ENCODE data around the gene TMEM161B.
"Not testable (repeated sequence)": the region's sequence is repeated elsewhere in the genome, so short reads cannot be mapped to it uniquely, and the experiment has no call there.

Gene TMEM161B

DNA sequence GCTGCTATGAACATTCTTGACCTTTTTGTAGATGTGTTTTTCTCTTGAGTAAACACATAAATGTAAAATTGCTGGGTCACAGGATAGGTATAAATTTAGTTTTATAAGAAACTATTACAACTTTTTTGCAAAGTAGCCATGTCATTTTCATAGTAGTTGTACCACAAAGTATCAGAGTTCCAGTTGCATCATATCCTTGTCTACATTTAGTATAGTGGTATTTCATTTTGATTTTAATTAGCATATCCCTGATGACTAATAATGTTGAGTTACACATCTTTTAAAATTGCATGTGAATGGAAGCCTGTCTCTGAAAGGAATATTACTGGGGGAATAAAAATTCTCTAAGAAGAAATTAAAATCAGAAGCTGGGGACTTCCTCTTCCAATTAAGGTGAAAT, 85.4 kb downstream of the TMEM161B start:
- H3K4me3 ChIP-seq (ENCODE audit: low read length) = no peak overlapping the region
- DNase-seq (ENCODE audit: low read depth) = no peak
- TF ChIP-seq, protein P1, sequence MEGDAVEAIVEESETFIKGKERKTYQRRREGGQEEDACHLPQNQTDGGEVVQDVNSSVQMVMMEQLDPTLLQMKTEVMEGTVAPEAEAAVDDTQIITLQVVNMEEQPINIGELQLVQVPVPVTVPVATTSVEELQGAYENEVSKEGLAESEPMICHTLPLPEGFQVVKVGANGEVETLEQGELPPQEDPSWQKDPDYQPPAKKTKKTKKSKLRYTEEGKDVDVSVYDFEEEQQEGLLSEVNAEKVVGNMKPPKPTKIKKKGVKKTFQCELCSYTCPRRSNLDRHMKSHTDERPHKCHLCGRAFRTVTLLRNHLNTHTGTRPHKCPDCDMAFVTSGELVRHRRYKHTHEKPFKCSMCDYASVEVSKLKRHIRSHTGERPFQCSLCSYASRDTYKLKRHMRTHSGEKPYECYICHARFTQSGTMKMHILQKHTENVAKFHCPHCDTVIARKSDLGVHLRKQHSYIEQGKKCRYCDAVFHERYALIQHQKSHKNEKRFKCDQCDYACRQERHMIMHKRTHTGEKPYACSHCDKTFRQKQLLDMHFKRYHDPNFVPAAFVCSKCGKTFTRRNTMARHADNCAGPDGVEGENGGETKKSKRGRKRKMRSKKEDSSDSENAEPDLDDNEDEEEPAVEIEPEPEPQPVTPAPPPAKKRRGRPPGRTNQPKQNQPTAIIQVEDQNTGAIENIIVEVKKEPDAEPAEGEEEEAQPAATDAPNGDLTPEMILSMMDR (conservative IDR thresholded peaks at IDR 0.05; ENCODE audit: low read depth, low read length) = no peak

DNA sequence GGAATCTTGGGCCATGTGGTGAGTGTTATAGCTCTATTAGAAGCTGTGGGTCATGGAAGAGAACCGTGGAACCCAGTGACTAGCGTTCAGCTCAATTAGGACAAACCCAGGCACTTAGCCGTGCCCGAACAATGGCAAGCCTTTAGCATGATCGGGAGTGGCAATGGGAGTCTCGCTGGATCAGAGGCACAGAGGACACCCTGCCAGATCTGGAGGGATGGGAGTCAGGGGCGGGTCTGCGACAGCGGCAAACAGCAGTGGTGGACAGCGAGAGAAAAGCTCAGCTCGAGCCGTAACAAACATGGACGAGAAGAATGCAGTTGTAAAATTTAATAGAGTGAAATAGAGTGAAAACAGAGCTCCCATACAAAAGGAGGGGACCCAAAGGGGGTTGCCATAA, 91.2 kb downstream of the TMEM161B start:
- H3K4me3 ChIP-seq (ENCODE audit: low read length); DNase-seq (ENCODE audit: low read depth): not testable (repeated sequence)

DNA sequence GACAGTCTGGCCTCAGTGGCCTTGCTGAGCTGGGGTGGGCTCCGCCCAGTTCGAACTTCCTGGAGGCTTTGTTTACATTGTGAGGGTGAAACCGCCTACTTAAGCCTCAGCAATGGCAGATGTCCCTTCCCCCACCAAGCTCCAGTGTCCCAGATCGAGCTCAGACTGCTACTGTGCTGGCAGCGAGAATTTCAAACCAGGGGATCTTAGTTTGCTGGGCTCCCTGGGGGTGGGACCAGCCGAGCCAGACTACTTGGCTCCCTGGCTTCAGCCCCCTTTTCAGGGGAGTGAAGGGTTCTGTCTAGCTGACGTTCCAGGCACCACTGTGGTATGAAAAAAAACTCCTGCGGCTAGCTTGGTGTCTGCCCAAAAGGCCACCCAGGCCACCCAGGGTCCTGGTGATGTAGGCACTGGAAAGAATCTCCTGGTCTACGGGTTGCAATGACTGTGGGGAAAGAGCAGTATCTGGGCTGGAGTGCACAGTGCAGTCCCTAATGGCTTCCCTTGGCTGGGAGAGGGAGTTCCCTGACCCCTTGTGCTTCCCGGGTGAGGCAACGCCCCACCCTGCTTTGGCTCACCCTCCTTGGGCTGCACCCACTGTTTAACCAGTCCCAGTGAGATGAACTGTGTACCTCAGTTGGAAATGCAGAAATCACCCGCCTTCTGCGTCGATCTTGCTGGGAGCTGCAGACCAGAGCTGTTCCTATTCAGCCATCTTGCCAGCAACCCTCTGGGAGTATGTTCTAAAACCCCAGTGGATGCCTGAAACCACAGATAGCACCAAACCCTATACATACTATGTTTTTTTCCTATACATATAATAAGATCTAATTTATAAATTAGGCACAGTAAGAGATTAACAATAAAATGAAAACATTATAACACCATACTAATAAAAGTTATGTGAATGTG, 95.5 kb downstream of the TMEM161B start:
- H3K4me3 ChIP-seq (ENCODE audit: low read length) = no peak overlapping the region
- no peak for DNase-seq (ENCODE audit: low read depth)
- TF ChIP-seq, protein P1 (conservative IDR thresholded peaks at IDR 0.05; ENCODE audit: low read depth, low read length) = no peak

DNA sequence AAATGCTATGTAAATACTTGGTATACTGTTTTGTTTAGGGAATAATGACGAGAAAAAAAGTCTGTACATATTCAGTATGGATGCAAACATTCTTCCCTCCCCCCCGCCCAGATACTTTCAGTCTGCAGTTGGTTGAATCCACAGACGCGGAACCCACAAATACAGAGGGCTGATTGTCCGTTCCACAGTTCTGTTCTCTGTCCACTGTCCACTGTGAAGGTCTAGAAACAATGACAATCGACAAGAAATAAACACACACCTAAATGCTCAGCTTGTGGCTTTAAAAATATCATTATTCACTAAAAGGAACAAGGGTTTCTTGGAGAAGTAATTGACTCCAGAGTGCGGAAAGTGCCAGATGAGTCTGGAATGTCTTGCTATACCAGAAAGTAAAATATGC, 109.1 kb downstream of the TMEM161B start:
- H3K4me3 ChIP-seq (ENCODE audit: low read length) = no peak overlapping the region
- DNase-seq (ENCODE audit: low read depth) = no peak
- TF ChIP-seq, protein P1 (conservative IDR thresholded peaks at IDR 0.05; ENCODE audit: low read depth, low read length) = no peak

DNA sequence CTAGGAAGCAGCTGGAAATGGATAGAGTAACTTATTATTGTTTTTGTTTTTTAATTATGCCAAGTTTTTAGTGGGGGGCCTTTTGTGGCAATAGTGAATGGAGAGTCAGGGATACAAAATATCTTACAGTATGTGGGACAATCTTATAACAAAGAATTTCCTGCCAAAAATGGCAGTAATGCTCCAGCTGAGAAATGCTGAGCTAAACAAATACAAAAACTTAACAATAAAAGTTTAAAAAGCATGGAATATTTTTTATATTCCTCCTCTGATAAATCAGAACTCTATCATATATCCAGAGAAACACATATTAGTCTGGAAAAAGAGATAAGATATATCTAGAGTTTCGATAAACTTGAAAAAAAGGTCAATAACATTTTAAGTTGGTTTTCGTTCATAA, 110.6 kb downstream of the TMEM161B start:
- TF ChIP-seq, protein P1 (conservative IDR thresholded peaks at IDR 0.05; ENCODE audit: low read depth, low read length) = no peak
- DNase-seq (ENCODE audit: low read depth) = no peak
- H3K4me3 ChIP-seq (ENCODE audit: low read length) = no peak overlapping the region

DNA sequence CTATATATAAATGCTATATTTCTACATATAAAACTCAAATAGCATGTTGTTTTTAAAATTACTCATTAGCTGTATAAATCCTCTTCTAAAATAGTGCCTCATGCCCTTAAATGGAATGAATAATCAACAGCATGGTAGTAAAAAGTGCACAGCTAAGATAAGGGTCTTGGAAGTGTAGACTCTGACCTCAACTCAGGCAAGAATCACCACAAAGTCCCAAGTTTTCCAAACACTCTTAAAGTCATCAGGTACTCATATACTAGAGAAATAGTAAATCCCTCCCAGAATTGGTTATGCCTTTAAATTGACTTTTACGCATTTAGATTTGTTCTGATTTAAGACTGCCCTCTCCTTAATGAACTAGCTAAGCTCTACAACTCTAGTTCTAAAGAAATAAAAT, 113.8 kb downstream of the TMEM161B start:
- no peak overlapping the region for H3K4me3 ChIP-seq (ENCODE audit: low read length)
- no peak for DNase-seq (ENCODE audit: low read depth)
- TF ChIP-seq, protein P1 (conservative IDR thresholded peaks at IDR 0.05; ENCODE audit: low read depth, low read length) = no peak

DNA sequence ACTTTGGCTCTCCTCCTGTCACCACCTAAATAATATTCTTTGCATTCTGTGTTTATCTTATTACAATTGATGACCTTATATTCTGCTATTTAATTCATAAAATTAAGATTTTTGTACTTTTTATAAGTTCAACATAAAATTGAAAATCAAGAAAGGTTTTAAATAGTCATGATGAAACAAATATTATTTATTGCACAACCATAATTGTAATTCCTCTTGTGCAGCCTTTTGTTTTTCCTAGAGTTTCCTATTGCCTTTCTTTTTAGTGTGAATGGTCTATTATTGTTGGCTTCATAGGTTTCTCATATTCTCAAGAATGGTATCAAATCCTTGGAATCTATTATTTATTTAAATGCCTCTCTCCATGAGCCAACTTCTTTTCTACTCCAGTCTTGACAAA, 117.9 kb downstream of the TMEM161B start:
- no peak overlapping the region for H3K4me3 ChIP-seq (ENCODE audit: low read length)
- TF ChIP-seq, protein P1 (conservative IDR thresholded peaks at IDR 0.05; ENCODE audit: low read depth, low read length) = no peak
- DNase-seq (ENCODE audit: low read depth) = no peak

All from retinal pigment epithelial cell (primary cell).